HUES64 (cell line): ENCODE results near the gene CENPN.
A peak's percentile ranks its signal among the peaks of the same experiment; 100 is the strongest.

Source experiments
- H3K27ac ChIP-seq: 2 replicates; pipeline ENCODE4 v1.7.0; 2013; ENCODE audit warnings: low read depth, low read length, inconsistent platforms
- H3K27me3 ChIP-seq: 2 replicates; pipeline ENCODE4 v1.6.1; 2013; ENCODE audit warnings: mild to moderate bottlenecking, low read length; ENCODE audit not compliant: insufficient read depth
- H3K36me3 ChIP-seq: 2 replicates; pipeline ENCODE4 v1.6.1; 2013; ENCODE audit warnings: mild to moderate bottlenecking, low read length; ENCODE audit not compliant: insufficient read depth
- H3K4me1 ChIP-seq: 2 replicates; pipeline ENCODE4 v1.6.1; 2013; ENCODE audit warnings: mild to moderate bottlenecking, low read length, moderate library complexity; ENCODE audit not compliant: insufficient read depth
- H3K4me3 ChIP-seq: 2 replicates; pipeline ENCODE4 v1.5.1; 2013; ENCODE audit warnings: mild to moderate bottlenecking, low read length, moderate library complexity
- H3K9ac ChIP-seq: 2 replicates; pipeline ENCODE4 v1.6.1; 2013; ENCODE audit warnings: mild to moderate bottlenecking, low read depth, low read length
- H3K9me3 ChIP-seq: 2 replicates; pipeline ENCODE4 v1.6.1; 2013; ENCODE audit warnings: low read depth, low read length; ENCODE audit not compliant: insufficient read depth
- WGBS: fragments of 150-250, 120-280 bp; methylation state at CpG from one replicate; pipeline ENCODE4 v1.1.7; 2013; ENCODE audit warnings: missing lambda C conversion rate; 5-methylcytosine and 5-hydroxymethylcytosine counted together

CENPN gene

GRCh38 chr16:81003610-81004460 lies 3.2 kb upstream of the CENPN start:
- H3K4me1 ChIP-seq, result peaks cover 14% of the 10 kb centered on the region
- no peak overlapping the region for H3K9ac ChIP-seq
- H3K36me3 ChIP-seq, result no peaks in the 10 kb centered on the region
- no peaks in the 10 kb centered on the region for H3K9me3 ChIP-seq
- no peaks in the 10 kb centered on the region for H3K27me3 ChIP-seq
- no peak overlapping the region for H3K27ac ChIP-seq
- no peak overlapping the region for H3K4me3 ChIP-seq
- 78% methylated on average over 10 of the region's 11 CpGs for WGBS

- peak overlapping the region; percentile 22 for H3K4me3 ChIP-seq
- no peak overlapping the region for H3K9ac ChIP-seq
- H3K27ac ChIP-seq, result 0 out of 2 replicates have a peak overlapping the region, but pooled peaks have one; percentile 24
- H3K9me3 ChIP-seq, result no peaks in the 10 kb centered on the region
- WGBS, result 55% methylated on average over 13 of the region's 14 CpGs
- no peaks in the 10 kb centered on the region for H3K27me3 ChIP-seq
- H3K36me3 ChIP-seq, result peaks cover 8% of the 10 kb centered on the region; the same call in 1 of the 2 replicates
- peaks cover 14% of the 10 kb centered on the region for H3K4me1 ChIP-seq
Measured at GRCh38 chr16:81004646-81005353, 2.2 kb upstream of the CENPN start.

GRCh38 chr16:81005610-81006161 lies 1.3 kb upstream of the CENPN start:
- H3K4me1 ChIP-seq, result peaks cover 14% of the 10 kb centered on the region
- H3K27ac ChIP-seq, result no peak overlapping the region
- WGBS, result 8% methylated on average over 18 of the region's 18 CpGs

GRCh38 chr16:81006211-81006812 lies 702 bp upstream of the CENPN start:
- H3K9me3 ChIP-seq, result no peaks in the 10 kb centered on the region
- H3K27me3 ChIP-seq, result no peaks in the 10 kb centered on the region
- H3K9ac ChIP-seq, result peak overlapping the region; percentile 100
- peaks cover 21% of the 10 kb centered on the region; the same call in 1 of the 2 replicates for H3K36me3 ChIP-seq
- H3K4me3 ChIP-seq, result peak overlapping the region; percentile 78
- peaks cover 14% of the 10 kb centered on the region for H3K4me1 ChIP-seq
- H3K27ac ChIP-seq, result peak overlapping the region; percentile 92
- under 1% methylated on average over 50 of the region's 50 CpGs for WGBS

More at GRCh38 chr16:81005610-81006161, 1.3 kb upstream of the CENPN start:
- Histone ChIP-seq H3K9ac (peak overlapping the region; percentile 100), H3K27me3 (no peaks in the 10 kb centered on the region), H3K9me3 (no peaks in the 10 kb centered on the region), H3K4me3 (peak overlapping the region; percentile 78), H3K36me3 (peaks cover 15% of the 10 kb centered on the region; the same call in 1 of the 2 replicates)

- peaks cover 14% of the 10 kb centered on the region for H3K4me1 ChIP-seq
- no peak overlapping the region for H3K27ac ChIP-seq
- peak overlapping the region; percentile 78 for H3K4me3 ChIP-seq
- H3K27me3 ChIP-seq, result no peaks in the 10 kb centered on the region
- peak overlapping the region; percentile 100; the same call in 1 of the 2 replicates for H3K9ac ChIP-seq
- peaks cover 41% of the 10 kb centered on the region for H3K36me3 ChIP-seq
- WGBS, result 97% methylated on average over 7 of the region's 12 CpGs
- H3K9me3 ChIP-seq, result no peaks in the 10 kb centered on the region
Measured at GRCh38 chr16:81008505-81008789, 1.4 kb downstream of the CENPN start.

- H3K27ac ChIP-seq, result no peak overlapping the region
- no peaks in the 10 kb centered on the region for H3K4me1 ChIP-seq
- H3K9me3 ChIP-seq, result no peaks in the 10 kb centered on the region
- no peaks in the 10 kb centered on the region for H3K27me3 ChIP-seq
- over 99% methylated on average over 3 of the region's 3 CpGs for WGBS
- H3K36me3 ChIP-seq, result peaks cover 86% of the 10 kb centered on the region
- no peak overlapping the region for H3K4me3 ChIP-seq
- H3K9ac ChIP-seq, result no peak overlapping the region
Measured at GRCh38 chr16:81012974-81013373, 6.0 kb downstream of the CENPN start.

- no peak overlapping the region for H3K4me3 ChIP-seq
- H3K27me3 ChIP-seq, result no peaks in the 10 kb centered on the region
- no peak overlapping the region for H3K9ac ChIP-seq
- H3K36me3 ChIP-seq, result peaks cover 96% of the 10 kb centered on the region
- no peak overlapping the region for H3K27ac ChIP-seq
- no peaks in the 10 kb centered on the region for H3K9me3 ChIP-seq
- WGBS, result 100% methylated on average over 2 of the region's 2 CpGs
- no peaks in the 10 kb centered on the region for H3K4me1 ChIP-seq
Measured at GRCh38 chr16:81014672-81015071, 7.7 kb downstream of the CENPN start.

GRCh38 chr16:81018496-81018895 lies 11.5 kb downstream of the CENPN start:
- Histone ChIP-seq H3K27ac (no peak overlapping the region), H3K4me3 (no peak overlapping the region), H3K27me3 (no peaks in the 10 kb centered on the region), H3K36me3 (peaks cover 99% of the 10 kb centered on the region), H3K9me3 (no peaks in the 10 kb centered on the region), H3K9ac (no peak overlapping the region), H3K4me1 (no peaks in the 10 kb centered on the region)
- 98% methylated on average over 2 of the region's 2 CpGs for WGBS

- Histone ChIP-seq H3K9me3 (no peaks in the 10 kb centered on the region), H3K4me3 (no peak overlapping the region), H3K27ac (no peak overlapping the region), H3K36me3 (peaks cover 85% of the 10 kb centered on the region), H3K27me3 (no peaks in the 10 kb centered on the region), H3K9ac (no peak overlapping the region), H3K4me1 (no peaks in the 10 kb centered on the region)
- no CpG with 5 or more reads among the region's 4 CpGs for WGBS
Measured at GRCh38 chr16:81026429-81026828, 19.4 kb downstream of the CENPN start.

GRCh38 chr16:81029930-81030604 lies 23.1 kb downstream of the CENPN start:
- H3K27ac ChIP-seq, result no peak overlapping the region
- no peak overlapping the region for H3K9ac ChIP-seq
- no peaks in the 10 kb centered on the region for H3K4me1 ChIP-seq
- H3K9me3 ChIP-seq, result peaks cover 4% of the 10 kb centered on the region; the same call in 1 of the 2 replicates
- H3K4me3 ChIP-seq, result no peak overlapping the region
- WGBS, result 96% methylated on average over 11 of the region's 11 CpGs
- no peaks in the 10 kb centered on the region for H3K27me3 ChIP-seq
- H3K36me3 ChIP-seq, result peaks cover 54% of the 10 kb centered on the region
